GM12891 (cell line): ENCODE measurements around the gene IP6K3.
A peak's percentile ranks its signal among the peaks of the same experiment; 100 is the strongest.

Source experiments
- DNase-seq: peaks from one replicate; pipeline ENCODE4 v3.0.0; 2011; ENCODE audit warnings: low spot score; ENCODE audit not compliant: insufficient read length
- FAIRE-seq: peaks from 2 replicates; lab custom pipeline; 2011; peaks lifted over from hg19 to GRCh38; lab: Jason Lieb, UNC
- PAX5 ChIP-seq: IDR thresholded peaks from 2 replicates; pipeline ENCODE4 v1.6.1; 2011; ENCODE audit warnings: low read length, moderate library complexity, mild to moderate bottlenecking; ENCODE audit not compliant: insufficient read depth, severe bottlenecking
- POLR2A ChIP-seq: IDR thresholded peaks from 2 replicates; pipeline ENCODE4 v1.6.1; 2011; ENCODE audit warnings: low read depth, low read length, control low read depth
- POLR2AphosphoS5 ChIP-seq: IDR thresholded peaks from 2 replicates; pipeline ENCODE4 v1.6.1; 2011; ENCODE audit warnings: low read depth, low read length, control low read depth
- POU2F2 ChIP-seq: IDR thresholded peaks from 2 replicates; pipeline ENCODE4 v1.6.1; 2011; ENCODE audit warnings: low read depth, mild to moderate bottlenecking, control low read depth, low read length, moderate library complexity
- SPI1 ChIP-seq: IDR thresholded peaks from 2 replicates; pipeline ENCODE4 v1.6.1; 2011; ENCODE audit warnings: low read depth, low read length, control low read depth
- TAF1 ChIP-seq: IDR thresholded peaks from 2 replicates; pipeline ENCODE4 v1.6.1; 2011; ENCODE audit warnings: low read depth, low read length, control low read depth

The IP6K3 gene

GRCh38 chr6:33692078-33692759 lies 54.5 kb downstream of the IP6K3 start:
- FAIRE-seq (no peak), DNase-seq (no peak)
- no peak for TF ChIP-seq PAX5
- TF ChIP-seq TAF1, result no peak
- TF ChIP-seq SPI1, result no peak
- TF ChIP-seq POLR2AphosphoS5, result no peak
- TF ChIP-seq POU2F2, result no peak
- no peak for TF ChIP-seq POLR2A

GRCh38 chr6:33691456-33692077 lies 55.1 kb downstream of the IP6K3 start:
- FAIRE-seq (no peak), DNase-seq (no peak)
- TF ChIP-seq TAF1 (no peak), SPI1 (no peak), POU2F2 (no peak), POLR2A (no peak), POLR2AphosphoS5 (no peak), PAX5 (no peak)

- TF ChIP-seq PAX5 (no peak), POU2F2 (no peak)
- FAIRE-seq (no peak), DNase-seq (no peak)
Observed at GRCh38 chr6:33690766-33691165, 55.9 kb downstream of the IP6K3 start.

GRCh38 chr6:33689879-33690278 lies 56.8 kb downstream of the IP6K3 start:
- no peak for DNase-seq
- FAIRE-seq, result no peak
- no peak for TF ChIP-seq SPI1
- TF ChIP-seq POU2F2, result no peak
- no peak for TF ChIP-seq POLR2AphosphoS5
- no peak for TF ChIP-seq TAF1
- no peak for TF ChIP-seq POLR2A
- TF ChIP-seq PAX5, result no peak

GRCh38 chr6:33689148-33689494 lies 57.6 kb downstream of the IP6K3 start:
- no peak for FAIRE-seq
- TF ChIP-seq SPI1 (no peak), TAF1 (no peak), POLR2A (no peak), PAX5 (no peak), POU2F2 (no peak), POLR2AphosphoS5 (no peak)
- DNase-seq, result no peak

- no peak for FAIRE-seq
Observed at GRCh38 chr6:33688451-33689147, 58.1 kb downstream of the IP6K3 start.

GRCh38 chr6:33688006-33688405 lies 58.7 kb downstream of the IP6K3 start:
- DNase-seq (no peak), FAIRE-seq (no peak)
- TF ChIP-seq POLR2A, result no peak
- no peak for TF ChIP-seq TAF1
- TF ChIP-seq POLR2AphosphoS5, result no peak
- TF ChIP-seq PAX5, result no peak
- no peak for TF ChIP-seq POU2F2
- no peak for TF ChIP-seq SPI1

More at GRCh38 chr6:33688451-33689147, 58.1 kb downstream of the IP6K3 start:
- no peak for DNase-seq
- TF ChIP-seq TAF1 (no peak), POLR2A (no peak), POU2F2 (no peak), POLR2AphosphoS5 (no peak), SPI1 (no peak), PAX5 (no peak)

GRCh38 chr6:33686981-33687975 lies 59.4 kb downstream of the IP6K3 start:
- TF ChIP-seq PAX5, result no peak
- TF ChIP-seq POLR2AphosphoS5, result no peak
- no peak for TF ChIP-seq TAF1
- TF ChIP-seq POU2F2, result no peak
- no peak for TF ChIP-seq POLR2A
- TF ChIP-seq SPI1, result no peak
- DNase-seq, result no peak
- FAIRE-seq, result no peak

GRCh38 chr6:33686225-33686924 lies 60.3 kb downstream of the IP6K3 start:
- DNase-seq (no peak), FAIRE-seq (peak; percentile 59)
- TF ChIP-seq SPI1 (no peak), POLR2AphosphoS5 (no peak), PAX5 (no peak), POU2F2 (no peak), POLR2A (no peak), TAF1 (no peak)
